Astrocyte (in vitro differentiated cells and primary cell): Measurements from ENCODE around the gene NECTIN4. TPM values are rescaled to one million over a fixed set of nuclear protein-coding genes. Genes with fewer than 3 reads are reported as not detected.

Experiments
- DNase-seq: peaks from one replicate; pipeline ENCODE4 v3.0.0-alpha.2; 2010; ENCODE audit warnings: low read depth
- FAIRE-seq: peaks from 2 replicates; lab custom pipeline; 2011; peaks lifted over from hg19 to GRCh38; lab: Jason Lieb, UNC
- H2AFZ ChIP-seq: 2 replicates; pipeline ENCODE4 v1.6.0; 2012; ENCODE audit warnings: low read depth, low read length, inconsistent platforms
- H3K27ac ChIP-seq: 2 replicates; pipeline ENCODE4 v1.5.1; 2011; ENCODE audit warnings: low read depth, low read length, inconsistent platforms
- H3K27me3 ChIP-seq: 2 replicates; pipeline ENCODE4 v1.6.0; 2011; ENCODE audit warnings: low read length, inconsistent platforms; ENCODE audit not compliant: insufficient read depth
- H3K36me3 ChIP-seq: 2 replicates; pipeline ENCODE4 v1.5.1; 2011; ENCODE audit warnings: low read length, inconsistent platforms; ENCODE audit not compliant: insufficient read depth
- H3K4me1 ChIP-seq: 2 replicates; pipeline ENCODE4 v1.5.1; 2011; ENCODE audit warnings: low read length, inconsistent platforms; ENCODE audit not compliant: insufficient read depth
- H3K4me2 ChIP-seq: 2 replicates; pipeline ENCODE4 v1.6.0; 2012; ENCODE audit warnings: low read length, inconsistent platforms
- H3K4me3 ChIP-seq: 2 replicates; pipeline ENCODE4 v1.5.1; 2011; ENCODE audit warnings: low read depth, mild to moderate bottlenecking, low read length, inconsistent platforms; ENCODE audit not compliant: insufficient read depth
- H3K79me2 ChIP-seq: 2 replicates; pipeline ENCODE4 v1.6.0; 2012; ENCODE audit warnings: mild to moderate bottlenecking, low read length, inconsistent platforms; ENCODE audit not compliant: insufficient read depth
- H3K9ac ChIP-seq: 2 replicates; pipeline ENCODE4 v1.6.0; 2012; ENCODE audit warnings: mild to moderate bottlenecking, low read length, inconsistent platforms
- H3K9me3 ChIP-seq: 2 replicates; pipeline ENCODE4 v1.5.1; 2012; ENCODE audit warnings: low read depth, mild to moderate bottlenecking, low read length, inconsistent platforms; ENCODE audit not compliant: insufficient read depth
- H4K20me1 ChIP-seq: 2 replicates; pipeline ENCODE4 v1.6.0; 2012; ENCODE audit warnings: low read length, inconsistent platforms; ENCODE audit not compliant: insufficient read depth
- H3K27ac Mint-ChIP-seq: one replicate; pipeline ENCODE4 v1.8.0; 2021; ENCODE audit warnings: mild to moderate bottlenecking, mixed read lengths; ENCODE audit not compliant: unreplicated experiment
- H3K27me3 Mint-ChIP-seq: one replicate; pipeline ENCODE4 v1.8.0; 2021; ENCODE audit warnings: low read depth, mixed read lengths; ENCODE audit not compliant: unreplicated experiment
- H3K36me3 Mint-ChIP-seq: one replicate; pipeline ENCODE4 v1.8.0; 2021; ENCODE audit warnings: low read depth, mixed read lengths; ENCODE audit not compliant: unreplicated experiment
- H3K4me1 Mint-ChIP-seq: one replicate; pipeline ENCODE4 v1.8.0; 2021; ENCODE audit warnings: low read depth, mixed read lengths; ENCODE audit not compliant: unreplicated experiment
- H3K4me3 Mint-ChIP-seq: one replicate; pipeline ENCODE4 v1.8.0; 2021; ENCODE audit warnings: mild to moderate bottlenecking, moderate library complexity, mixed read lengths; ENCODE audit not compliant: unreplicated experiment
- H3K9me3 Mint-ChIP-seq: one replicate; pipeline ENCODE4 v1.8.0; 2021; ENCODE audit warnings: mild to moderate bottlenecking, mixed read lengths; ENCODE audit not compliant: unreplicated experiment
- CTCF ChIP-seq: IDR thresholded peaks from 2 replicates; pipeline ENCODE4 v1.5.1; 2011; ENCODE audit warnings: low read depth, mild to moderate bottlenecking, inconsistent platforms, low read length, moderate library complexity; ENCODE audit not compliant: insufficient read depth
- EZH2 ChIP-seq: IDR thresholded peaks from 2 replicates; pipeline ENCODE4 v1.6.1; 2012; ENCODE audit warnings: mild to moderate bottlenecking, low read length, inconsistent platforms; ENCODE audit not compliant: insufficient read depth
- total RNA-seq: library from RNA; stranded (reverse); gene quantifications from 2 replicates; pipeline ENCODE4 v1.2.1, GENCODE V29; 2021

NECTIN4 gene
- total RNA-seq, 1 donor from 2014 or later, result 1.9 TPM

GRCh38 chr1:161115132-161115711 is 25.9 kb upstream of the NECTIN4 start:
- Histone ChIP-seq H3K27me3 (no peaks in the 10 kb centered on the region), H3K4me2 (peak overlapping the region; percentile 86), H3K4me1 (peaks cover 31% of the 10 kb centered on the region), H3K9ac (peak overlapping the region; percentile 44), H3K27ac (peak overlapping the region; percentile 98), H4K20me1 (peaks cover 52% of the 10 kb centered on the region), H3K36me3 (peaks cover 10% of the 10 kb centered on the region), H3K4me3 (no peak overlapping the region), H2AFZ (no peak overlapping the region), H3K9me3 (no peaks in the 10 kb centered on the region), H3K79me2 (peaks cover 94% of the 10 kb centered on the region)
- no peak for FAIRE-seq
- peak; percentile 96 for DNase-seq
- Mint-ChIP-seq H3K4me3 (peak overlapping the region; percentile 66), H3K36me3 (peaks cover 8% of the 10 kb centered on the region), H3K27me3 (no peaks in the 10 kb centered on the region), H3K27ac (peak overlapping the region; percentile 86), H3K4me1 (peaks cover 33% of the 10 kb centered on the region), H3K9me3 (no peaks in the 10 kb centered on the region)
- TF ChIP-seq EZH2 (no peak), CTCF (no peak)

GRCh38 chr1:161114556-161114955 is 25.2 kb upstream of the NECTIN4 start:
- Mint-ChIP-seq H3K27me3 (no peaks in the 10 kb centered on the region), H3K9me3 (no peaks in the 10 kb centered on the region), H3K36me3 (peaks cover 3% of the 10 kb centered on the region), H3K4me1 (peaks cover 26% of the 10 kb centered on the region), H3K27ac (peak overlapping the region; percentile 86), H3K4me3 (no peak overlapping the region)
- no peak overlapping the region for H2AFZ ChIP-seq
- FAIRE-seq (no peak), DNase-seq (no peak)
- peaks cover 27% of the 10 kb centered on the region for H3K4me1 ChIP-seq
- H3K4me2 ChIP-seq, result peak overlapping the region; percentile 86
- peaks cover 97% of the 10 kb centered on the region for H3K79me2 ChIP-seq
- H3K27me3 ChIP-seq, result no peaks in the 10 kb centered on the region
- H3K9me3 ChIP-seq, result no peaks in the 10 kb centered on the region
- peaks cover 51% of the 10 kb centered on the region for H4K20me1 ChIP-seq
- TF ChIP-seq CTCF, result no peak
- TF ChIP-seq EZH2, result no peak
- H3K36me3 ChIP-seq, result peaks cover 6% of the 10 kb centered on the region
- H3K9ac ChIP-seq, result peak overlapping the region; percentile 23
- peak overlapping the region; percentile 98 for H3K27ac ChIP-seq
- no peak overlapping the region for H3K4me3 ChIP-seq

DNA sequence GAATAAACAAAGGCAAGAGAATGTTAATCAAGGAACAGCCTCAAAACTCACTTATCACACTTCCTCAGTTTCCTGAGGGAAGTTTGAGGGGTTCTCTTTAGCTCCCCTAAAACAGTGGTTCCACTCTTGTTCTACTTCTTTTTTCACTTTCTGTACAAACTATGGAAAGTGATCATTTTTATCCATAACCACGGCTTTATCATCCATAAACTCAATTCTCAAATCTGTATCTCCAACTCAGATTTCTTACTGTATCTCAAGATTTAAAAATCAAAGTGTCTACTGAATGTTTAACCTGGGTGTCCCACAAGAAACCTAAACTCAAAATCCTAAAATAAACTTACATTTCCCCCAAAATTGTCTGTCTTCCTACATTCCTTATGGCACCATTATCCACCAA is 24.6 kb upstream of the NECTIN4 start:
- H3K4me2 ChIP-seq, result peak overlapping the region; percentile 86
- H3K27me3 ChIP-seq, result no peaks in the 10 kb centered on the region
- H3K27ac ChIP-seq, result peak overlapping the region; percentile 98
- Mint-ChIP-seq H3K27ac (no peak overlapping the region), H3K36me3 (peaks cover 1% of the 10 kb centered on the region), H3K27me3 (no peaks in the 10 kb centered on the region), H3K9me3 (no peaks in the 10 kb centered on the region), H3K4me3 (no peak overlapping the region), H3K4me1 (peaks cover 19% of the 10 kb centered on the region)
- no peak overlapping the region for H3K4me3 ChIP-seq
- TF ChIP-seq EZH2 (no peak), CTCF (no peak)
- H3K9ac ChIP-seq, result peak overlapping the region; percentile 23
- H3K4me1 ChIP-seq, result peaks cover 21% of the 10 kb centered on the region
- DNase-seq (no peak), FAIRE-seq (no peak)
- H2AFZ ChIP-seq, result no peak overlapping the region
- peaks cover 97% of the 10 kb centered on the region for H3K79me2 ChIP-seq
- H3K36me3 ChIP-seq, result peaks cover 9% of the 10 kb centered on the region
- H4K20me1 ChIP-seq, result peaks cover 54% of the 10 kb centered on the region
- no peaks in the 10 kb centered on the region for H3K9me3 ChIP-seq
